ENCODE results near the gene SPATS2.
"Not testable (repeated sequence)": the region's sequence is repeated elsewhere in the genome, so short reads cannot be mapped to it uniquely, and the experiment has no call there.

Gene SPATS2

DNA sequence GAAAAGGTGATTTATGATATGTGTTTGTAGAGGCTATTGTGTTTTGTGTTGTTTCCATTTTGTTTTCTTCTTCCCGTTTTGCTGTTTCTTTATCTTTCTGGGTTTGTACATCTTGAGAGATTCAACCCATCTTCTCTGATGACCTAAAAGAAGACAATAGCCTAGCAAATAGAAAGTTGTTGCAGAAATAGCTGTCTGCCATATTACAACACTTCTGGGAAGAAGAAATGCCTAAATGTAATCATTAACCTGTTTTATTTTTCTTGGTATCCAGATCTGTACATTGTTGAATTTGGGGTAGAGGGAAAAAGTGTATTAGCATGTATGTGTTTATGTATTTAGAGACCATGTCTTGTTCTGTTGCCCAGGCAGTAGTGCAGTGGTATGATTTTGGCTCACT is 50.3 kb downstream of the SPATS2 start:
- no peak overlapping the region for H3K4me3 ChIP-seq (replicated peaks; ENCODE audit: low read depth, low read length)
- no peak for DNase-seq (ENCODE audit: extremely low read depth, low read depth)
- TF ChIP-seq, protein P1, sequence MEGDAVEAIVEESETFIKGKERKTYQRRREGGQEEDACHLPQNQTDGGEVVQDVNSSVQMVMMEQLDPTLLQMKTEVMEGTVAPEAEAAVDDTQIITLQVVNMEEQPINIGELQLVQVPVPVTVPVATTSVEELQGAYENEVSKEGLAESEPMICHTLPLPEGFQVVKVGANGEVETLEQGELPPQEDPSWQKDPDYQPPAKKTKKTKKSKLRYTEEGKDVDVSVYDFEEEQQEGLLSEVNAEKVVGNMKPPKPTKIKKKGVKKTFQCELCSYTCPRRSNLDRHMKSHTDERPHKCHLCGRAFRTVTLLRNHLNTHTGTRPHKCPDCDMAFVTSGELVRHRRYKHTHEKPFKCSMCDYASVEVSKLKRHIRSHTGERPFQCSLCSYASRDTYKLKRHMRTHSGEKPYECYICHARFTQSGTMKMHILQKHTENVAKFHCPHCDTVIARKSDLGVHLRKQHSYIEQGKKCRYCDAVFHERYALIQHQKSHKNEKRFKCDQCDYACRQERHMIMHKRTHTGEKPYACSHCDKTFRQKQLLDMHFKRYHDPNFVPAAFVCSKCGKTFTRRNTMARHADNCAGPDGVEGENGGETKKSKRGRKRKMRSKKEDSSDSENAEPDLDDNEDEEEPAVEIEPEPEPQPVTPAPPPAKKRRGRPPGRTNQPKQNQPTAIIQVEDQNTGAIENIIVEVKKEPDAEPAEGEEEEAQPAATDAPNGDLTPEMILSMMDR (IDR thresholded peaks at IDR 0.05; ENCODE audit: low read depth, low read length, missing control alignments), result no peak

DNA sequence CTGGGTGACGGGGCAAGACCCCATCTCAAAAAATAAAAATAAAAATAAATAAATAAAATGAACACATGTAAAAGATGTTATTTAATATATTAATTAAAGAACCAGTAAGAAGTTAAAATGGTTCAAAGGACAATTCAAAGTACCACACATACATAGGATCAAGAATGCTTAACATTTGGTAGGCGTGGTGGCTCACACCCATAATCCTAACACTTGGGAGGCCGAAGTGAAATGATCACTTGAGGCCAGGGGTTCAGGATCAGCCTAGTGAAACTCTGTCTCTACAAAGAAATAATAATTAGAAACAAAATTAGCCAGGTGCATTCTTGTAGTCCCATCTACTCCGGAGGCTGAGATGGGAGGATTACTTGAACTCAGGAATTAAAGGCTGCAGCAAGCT is 53.3 kb downstream of the SPATS2 start:
- TF ChIP-seq, protein P1 (IDR thresholded peaks at IDR 0.05; ENCODE audit: low read depth, low read length, missing control alignments), result no peak
- H3K4me3 ChIP-seq (replicated peaks; ENCODE audit: low read depth, low read length), result no peak overlapping the region
- DNase-seq (ENCODE audit: extremely low read depth, low read depth), result no peak

DNA sequence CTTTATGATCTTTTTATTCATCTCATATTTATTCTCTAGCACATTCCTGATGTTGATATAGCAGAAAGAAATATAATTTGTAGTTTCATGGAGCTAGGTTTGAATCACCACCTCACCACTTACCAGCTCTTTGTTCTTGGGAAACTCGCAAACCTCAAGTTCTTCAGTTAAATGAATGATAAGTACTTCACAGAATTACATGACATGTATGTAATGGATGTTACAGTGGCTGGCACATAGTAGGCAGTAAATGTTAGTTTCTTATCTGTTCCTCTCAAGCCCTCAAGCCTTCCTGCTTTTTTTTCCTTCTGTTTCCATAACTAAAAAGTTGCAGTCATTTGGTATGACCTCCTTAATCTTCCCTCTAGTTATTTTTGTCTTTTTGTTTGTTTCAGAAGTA is 54.9 kb downstream of the SPATS2 start:
- TF ChIP-seq, protein P1 (IDR thresholded peaks at IDR 0.05; ENCODE audit: low read depth, low read length, missing control alignments), result no peak
- DNase-seq (ENCODE audit: extremely low read depth, low read depth), result no peak
- no peak overlapping the region for H3K4me3 ChIP-seq (replicated peaks; ENCODE audit: low read depth, low read length)

DNA sequence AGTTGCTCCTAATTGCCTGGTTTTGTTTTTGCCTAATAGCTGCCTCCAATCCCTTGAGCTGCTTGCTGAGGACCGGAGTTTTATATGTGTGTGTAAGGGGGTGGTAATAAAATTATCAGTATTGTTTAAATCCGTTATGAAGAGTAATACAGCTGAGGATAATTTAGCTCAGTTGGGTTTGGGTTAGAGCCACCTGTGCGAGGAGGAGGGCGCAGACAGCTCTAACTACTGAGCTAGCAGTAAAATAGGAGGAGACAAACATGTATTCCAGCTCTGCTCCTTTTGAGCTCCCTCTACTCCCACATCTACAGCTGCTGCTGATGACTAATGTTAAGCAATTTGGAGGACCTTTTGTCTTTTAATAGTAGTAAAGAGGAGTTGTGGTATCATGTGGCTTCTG is 61.5 kb downstream of the SPATS2 start:
- DNase-seq (ENCODE audit: extremely low read depth, low read depth), result peak; percentile 49
- TF ChIP-seq, protein P1 (IDR thresholded peaks at IDR 0.05; ENCODE audit: low read depth, low read length, missing control alignments), result no peak
- H3K4me3 ChIP-seq (replicated peaks; ENCODE audit: low read depth, low read length), result no peak overlapping the region

DNA sequence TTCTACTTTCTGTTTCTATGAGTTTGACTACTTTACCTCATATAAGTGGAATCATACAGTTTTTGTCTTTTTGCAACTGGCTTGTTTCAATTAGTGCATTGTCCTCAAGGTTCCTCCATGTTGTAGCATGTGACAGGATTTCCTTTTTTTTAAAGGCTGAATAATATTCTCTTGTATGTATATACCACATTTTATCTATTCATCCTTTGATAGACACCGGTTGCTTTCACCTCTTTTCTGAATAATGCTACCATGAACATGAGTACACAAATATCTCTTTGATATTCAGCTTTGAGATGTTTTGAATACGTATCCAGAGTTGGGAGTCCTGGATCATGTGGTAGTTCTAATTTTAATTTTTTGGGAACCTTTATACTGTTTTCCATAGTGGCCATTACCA is 65.4 kb downstream of the SPATS2 start:
- TF ChIP-seq, protein P1 (IDR thresholded peaks at IDR 0.05; ENCODE audit: low read depth, low read length, missing control alignments), result no peak
- no peak overlapping the region for H3K4me3 ChIP-seq (replicated peaks; ENCODE audit: low read depth, low read length)
- DNase-seq (ENCODE audit: extremely low read depth, low read depth), result no peak

DNA sequence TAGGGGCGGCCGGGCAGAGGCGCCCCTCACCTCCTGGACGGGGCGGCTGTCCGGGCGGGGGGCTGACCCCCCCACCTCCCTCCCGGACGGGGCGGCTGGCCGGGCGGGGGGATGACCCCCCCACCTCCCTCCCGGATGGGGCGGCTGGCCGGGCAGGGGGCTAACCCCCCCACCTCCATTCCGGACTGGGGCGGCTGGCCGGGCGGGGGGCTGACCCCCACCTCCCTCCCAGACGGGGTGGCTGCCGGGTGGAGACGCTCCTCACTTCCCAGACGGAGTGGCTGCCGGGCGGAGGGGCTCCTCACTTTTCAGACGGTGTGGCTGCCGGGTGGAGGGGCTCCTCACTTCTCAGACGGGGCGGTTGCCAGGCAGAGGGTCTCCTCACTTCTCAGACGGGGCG is 69.5 kb downstream of the SPATS2 start:
- DNase-seq (ENCODE audit: extremely low read depth, low read depth); H3K4me3 ChIP-seq (replicated peaks; ENCODE audit: low read depth, low read length): not testable (repeated sequence)

DNA sequence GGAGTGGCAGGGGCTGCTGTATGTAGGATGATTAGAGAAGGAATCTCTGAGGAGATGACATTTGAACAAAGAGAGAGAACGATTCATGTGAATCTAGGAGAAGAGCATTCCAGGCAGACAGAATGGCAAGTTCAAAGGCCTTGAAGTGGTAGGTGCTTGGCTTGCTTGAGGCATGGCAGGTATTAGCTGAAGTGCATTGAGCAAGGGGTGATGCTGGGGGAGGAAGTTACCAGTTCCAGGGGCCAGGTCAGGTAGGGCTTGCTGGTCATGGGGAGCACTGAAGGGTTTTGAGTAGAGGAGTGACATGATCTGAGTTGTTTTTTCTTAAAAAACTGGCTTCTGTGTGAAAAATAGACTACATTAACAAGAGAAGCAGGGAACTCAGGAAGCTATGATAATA is 71.8 kb downstream of the SPATS2 start:
- no peak overlapping the region for H3K4me3 ChIP-seq (replicated peaks; ENCODE audit: low read depth, low read length)
- TF ChIP-seq, protein P1 (IDR thresholded peaks at IDR 0.05; ENCODE audit: low read depth, low read length, missing control alignments), result no peak
- no peak for DNase-seq (ENCODE audit: extremely low read depth, low read depth)

Data from HFF-Myc (cell line).